ENCODE data around the gene RAB44. TPM values are rescaled to one million over a fixed set of nuclear protein-coding genes. Genes with fewer than 3 reads are reported as not detected.
"Not testable (repeated sequence)": the region's sequence is repeated elsewhere in the genome, so short reads cannot be mapped to it uniquely, and the experiment has no call there.

RAB44 gene
- total and polyA plus RNA-seq, 2 experiments from 2014 or later = not detected

DNA sequence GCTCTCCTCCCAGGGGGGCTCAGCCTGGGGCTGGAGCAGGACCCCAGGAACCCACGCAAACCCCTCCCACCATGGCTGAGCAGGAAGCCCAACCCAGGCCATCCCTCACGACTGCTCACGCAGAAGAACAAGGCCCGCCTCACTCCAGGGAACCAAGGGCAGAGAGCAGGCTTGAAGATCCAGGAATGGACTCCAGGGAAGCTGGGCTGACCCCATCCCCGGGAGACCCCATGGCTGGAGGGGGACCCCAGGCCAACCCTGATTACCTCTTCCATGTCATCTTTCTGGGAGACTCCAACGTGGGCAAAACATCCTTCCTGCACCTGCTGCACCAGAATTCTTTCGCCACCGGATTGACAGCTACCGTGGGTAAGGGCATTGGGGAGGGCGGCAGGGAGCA, 24.7 kb downstream of the RAB44 start:
- H3K9me3 ChIP-seq (ENCODE audit: low read depth) = no peaks in the 10 kb centered on the region
- DNase-seq (ENCODE audit: low read depth in 1 of 2, low spot score in 1 of 2) = no peak
- H3K27ac ChIP-seq = no peak overlapping the region
- H3K4me1 ChIP-seq (ENCODE audit: low read depth) = no peaks in the 10 kb centered on the region
- H3K27me3 ChIP-seq = no peaks in the 10 kb centered on the region
- H3K36me3 ChIP-seq = no peaks in the 10 kb centered on the region
- TF ChIP-seq, protein P1, sequence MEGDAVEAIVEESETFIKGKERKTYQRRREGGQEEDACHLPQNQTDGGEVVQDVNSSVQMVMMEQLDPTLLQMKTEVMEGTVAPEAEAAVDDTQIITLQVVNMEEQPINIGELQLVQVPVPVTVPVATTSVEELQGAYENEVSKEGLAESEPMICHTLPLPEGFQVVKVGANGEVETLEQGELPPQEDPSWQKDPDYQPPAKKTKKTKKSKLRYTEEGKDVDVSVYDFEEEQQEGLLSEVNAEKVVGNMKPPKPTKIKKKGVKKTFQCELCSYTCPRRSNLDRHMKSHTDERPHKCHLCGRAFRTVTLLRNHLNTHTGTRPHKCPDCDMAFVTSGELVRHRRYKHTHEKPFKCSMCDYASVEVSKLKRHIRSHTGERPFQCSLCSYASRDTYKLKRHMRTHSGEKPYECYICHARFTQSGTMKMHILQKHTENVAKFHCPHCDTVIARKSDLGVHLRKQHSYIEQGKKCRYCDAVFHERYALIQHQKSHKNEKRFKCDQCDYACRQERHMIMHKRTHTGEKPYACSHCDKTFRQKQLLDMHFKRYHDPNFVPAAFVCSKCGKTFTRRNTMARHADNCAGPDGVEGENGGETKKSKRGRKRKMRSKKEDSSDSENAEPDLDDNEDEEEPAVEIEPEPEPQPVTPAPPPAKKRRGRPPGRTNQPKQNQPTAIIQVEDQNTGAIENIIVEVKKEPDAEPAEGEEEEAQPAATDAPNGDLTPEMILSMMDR (IDR thresholded peaks at IDR 0.05; ENCODE audit: low read depth, low read length) = no peak
- no peak overlapping the region for H3K4me3 ChIP-seq

DNA sequence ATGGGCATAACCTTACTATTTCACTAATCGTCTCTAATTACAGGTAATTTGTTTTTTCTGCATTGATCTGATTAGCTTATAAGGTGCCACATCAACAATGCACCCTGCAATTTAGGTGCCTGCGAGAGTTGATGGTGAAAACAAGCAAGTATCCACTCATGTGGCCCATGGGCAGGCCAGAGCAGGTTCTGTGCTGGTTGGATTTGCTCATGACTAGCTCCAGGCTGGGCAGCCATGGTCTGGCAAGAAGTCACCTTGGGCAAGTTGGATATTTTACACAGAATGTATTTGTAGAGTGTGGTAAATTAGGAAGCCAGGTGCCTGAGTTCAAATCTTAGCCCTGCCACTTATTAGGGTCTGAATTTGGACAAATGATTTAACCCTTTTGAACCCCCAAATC, 25.3 kb downstream of the RAB44 start:
- H3K4me3 ChIP-seq = no peak overlapping the region
- DNase-seq (ENCODE audit: low read depth in 1 of 2, low spot score in 1 of 2) = no peak
- TF ChIP-seq, protein P1 (IDR thresholded peaks at IDR 0.05; ENCODE audit: low read depth, low read length) = no peak
- no peak overlapping the region for H3K27ac ChIP-seq
- H3K9me3 ChIP-seq (ENCODE audit: low read depth) = no peaks in the 10 kb centered on the region
- H3K36me3 ChIP-seq = no peaks in the 10 kb centered on the region
- H3K4me1 ChIP-seq (ENCODE audit: low read depth) = no peaks in the 10 kb centered on the region
- H3K27me3 ChIP-seq = no peaks in the 10 kb centered on the region

DNA sequence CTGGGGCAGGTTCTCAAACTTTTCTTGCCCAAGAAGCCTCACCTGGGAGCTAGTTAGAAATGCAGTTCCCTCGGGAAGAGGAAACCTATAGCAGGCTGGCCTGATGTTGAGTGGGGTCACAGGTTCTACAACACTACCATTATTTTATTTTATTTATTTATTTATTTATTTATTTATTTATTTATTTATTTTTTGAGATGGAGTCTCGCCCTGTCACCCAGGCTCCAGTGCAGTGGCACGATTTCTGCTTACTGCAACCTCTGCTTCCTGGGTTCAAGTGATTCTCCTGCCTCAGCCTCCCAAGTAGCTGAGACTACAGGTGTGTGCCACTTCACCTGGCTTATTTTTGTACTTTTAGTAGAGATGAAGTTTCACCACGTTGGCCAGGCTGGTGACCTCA, 26.4 kb downstream of the RAB44 start:
- DNase-seq (ENCODE audit: low read depth in 1 of 2, low spot score in 1 of 2); H3K9me3 ChIP-seq (ENCODE audit: low read depth); H3K4me1 ChIP-seq (ENCODE audit: low read depth); H3K4me3 ChIP-seq; H3K27ac ChIP-seq; H3K36me3 ChIP-seq; H3K27me3 ChIP-seq: not testable (repeated sequence)

DNA sequence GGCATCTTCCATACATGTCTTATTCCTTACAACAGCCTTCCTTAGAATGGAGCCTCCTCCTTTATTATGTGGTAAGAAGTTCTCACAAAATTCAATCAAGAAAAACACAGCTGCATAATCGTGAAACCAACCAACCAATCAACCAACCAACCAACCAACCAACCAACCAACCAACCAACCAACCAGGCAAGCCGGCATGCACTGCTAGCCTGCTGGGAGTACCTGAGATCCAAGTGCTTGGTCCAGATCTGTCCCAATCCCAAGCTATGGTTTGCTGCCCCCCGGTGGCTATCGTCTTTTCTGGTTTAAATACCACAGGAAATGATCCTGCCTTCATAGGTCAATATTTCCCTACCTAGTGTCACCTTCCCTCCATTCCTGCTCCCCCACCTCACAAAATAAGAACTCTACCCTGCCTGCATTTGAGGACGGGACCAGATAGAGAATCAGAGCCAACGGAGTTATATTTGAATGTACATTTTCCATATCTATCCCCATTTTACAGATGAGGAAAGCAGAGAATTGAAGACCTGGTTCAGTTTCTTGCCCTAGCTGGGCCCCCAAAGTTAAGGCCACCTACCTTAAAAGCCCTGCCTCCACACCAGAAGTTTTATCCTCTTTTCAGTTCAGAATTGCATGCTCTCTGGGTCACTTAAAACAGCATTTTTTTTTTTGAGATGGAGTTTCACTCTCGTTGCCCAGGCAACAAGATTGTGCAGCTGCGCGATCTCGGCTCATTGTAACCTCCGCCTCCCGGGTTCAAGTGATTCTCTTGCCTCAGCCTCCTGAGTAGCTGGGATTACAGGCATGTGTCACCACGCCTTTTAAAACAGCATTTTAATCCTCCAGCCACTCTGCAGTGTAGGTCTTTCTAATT, 27.1 kb downstream of the RAB44 start:
- no peaks in the 10 kb centered on the region for H3K36me3 ChIP-seq
- no peak overlapping the region for H3K4me3 ChIP-seq
- DNase-seq (ENCODE audit: low read depth in 1 of 2, low spot score in 1 of 2) = peak; percentile 77 to 79
- H3K27ac ChIP-seq = no peak overlapping the region
- H3K27me3 ChIP-seq = no peaks in the 10 kb centered on the region
- H3K9me3 ChIP-seq (ENCODE audit: low read depth) = no peaks in the 10 kb centered on the region
- no peaks in the 10 kb centered on the region for H3K4me1 ChIP-seq (ENCODE audit: low read depth)
- TF ChIP-seq, protein P1 (IDR thresholded peaks at IDR 0.05; ENCODE audit: low read depth, low read length) = peak; percentile 69

DNA sequence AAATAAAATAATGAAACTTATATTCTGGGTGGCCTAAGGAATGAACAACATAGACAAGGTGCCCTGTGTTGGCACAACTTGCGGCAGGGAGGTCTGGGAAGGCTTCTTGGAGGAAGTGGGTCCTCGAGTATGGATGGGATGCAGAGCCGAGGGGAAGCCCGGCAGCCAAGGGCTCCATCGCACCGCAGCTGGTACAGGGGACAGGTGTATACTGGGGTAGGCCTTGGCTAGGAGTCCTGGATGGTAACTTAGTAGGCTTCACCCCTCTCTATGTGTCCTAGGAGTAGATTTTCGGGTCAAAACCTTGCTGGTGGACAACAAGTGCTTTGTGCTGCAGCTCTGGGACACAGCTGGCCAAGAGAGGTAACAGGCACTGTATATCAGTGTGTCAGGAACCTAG, 28.0 kb downstream of the RAB44 start:
- no peak for DNase-seq (ENCODE audit: low read depth in 1 of 2, low spot score in 1 of 2)
- Histone ChIP-seq H3K36me3 (no peaks in the 10 kb centered on the region), H3K9me3 (ENCODE audit: low read depth) (no peaks in the 10 kb centered on the region), H3K4me3 (no peak overlapping the region), H3K27ac (no peak overlapping the region), H3K4me1 (ENCODE audit: low read depth) (no peaks in the 10 kb centered on the region), H3K27me3 (no peaks in the 10 kb centered on the region)
- TF ChIP-seq, protein P1 (IDR thresholded peaks at IDR 0.05; ENCODE audit: low read depth, low read length) = no peak

DNA sequence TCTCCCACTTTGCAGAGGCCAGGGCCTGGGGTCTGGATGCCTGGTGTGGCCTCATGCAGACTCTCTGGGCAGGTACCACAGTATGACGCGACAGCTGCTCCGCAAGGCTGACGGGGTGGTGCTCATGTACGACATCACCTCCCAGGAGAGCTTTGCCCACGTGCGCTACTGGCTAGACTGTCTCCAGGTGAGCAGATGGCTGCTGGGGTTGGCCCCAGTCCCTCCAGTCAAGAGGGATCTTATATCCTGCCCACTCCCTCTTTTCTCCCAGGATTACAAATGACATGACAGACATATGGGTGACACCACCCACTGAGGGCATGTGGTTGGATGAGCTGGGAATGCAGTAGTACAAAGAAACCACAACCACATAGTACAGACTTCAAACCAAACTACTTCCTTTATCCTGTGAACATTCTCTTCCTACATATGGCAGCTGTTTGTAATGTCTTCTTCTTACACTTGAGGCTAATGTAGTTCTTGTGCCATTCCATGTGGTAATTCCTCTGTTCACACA, 29.9 kb downstream of the RAB44 start:
- Histone ChIP-seq H3K9me3 (ENCODE audit: low read depth) (no peaks in the 10 kb centered on the region), H3K36me3 (no peaks in the 10 kb centered on the region), H3K4me1 (ENCODE audit: low read depth) (no peaks in the 10 kb centered on the region), H3K4me3 (no peak overlapping the region), H3K27ac (no peak overlapping the region), H3K27me3 (no peaks in the 10 kb centered on the region)
- TF ChIP-seq, protein P1 (IDR thresholded peaks at IDR 0.05; ENCODE audit: low read depth, low read length) = no peak
- peak in 1 of 2 donors; percentile 14 for DNase-seq (ENCODE audit: low read depth in 1 of 2, low spot score in 1 of 2)
